ENCODE results near the gene KNSTRN. TPM values are rescaled to one million over a fixed set of nuclear protein-coding genes. Genes with fewer than 3 reads are reported as not detected.

Gene KNSTRN
- total RNA-seq, 1 donor from 2014 or later: 28.4 TPM

GRCh38 chr15:40339621-40339945 is 42.9 kb upstream of the KNSTRN start:
- DNase-seq (ENCODE audit: low spot score): no peak
- peaks cover 96% of the 10 kb centered on the region for H3K4me1 Mint-ChIP-seq (ENCODE audit: low read depth)
- H3K27ac Mint-ChIP-seq (ENCODE audit: unreplicated experiment): peak overlapping the region; percentile 100
- H3K9me3 Mint-ChIP-seq (ENCODE audit: low read depth): no peaks in the 10 kb centered on the region
- H3K36me3 Mint-ChIP-seq (ENCODE audit: low read depth): peaks cover 3% of the 10 kb centered on the region
- peak; percentile 75 for TF ChIP-seq CTCF (IDR thresholded peaks at IDR 0.05)
- peak overlapping the region; percentile 73 for H3K4me3 Mint-ChIP-seq (ENCODE audit: unreplicated experiment)
- no peaks in the 10 kb centered on the region for H3K27me3 Mint-ChIP-seq (ENCODE audit: low read depth)

DNA sequence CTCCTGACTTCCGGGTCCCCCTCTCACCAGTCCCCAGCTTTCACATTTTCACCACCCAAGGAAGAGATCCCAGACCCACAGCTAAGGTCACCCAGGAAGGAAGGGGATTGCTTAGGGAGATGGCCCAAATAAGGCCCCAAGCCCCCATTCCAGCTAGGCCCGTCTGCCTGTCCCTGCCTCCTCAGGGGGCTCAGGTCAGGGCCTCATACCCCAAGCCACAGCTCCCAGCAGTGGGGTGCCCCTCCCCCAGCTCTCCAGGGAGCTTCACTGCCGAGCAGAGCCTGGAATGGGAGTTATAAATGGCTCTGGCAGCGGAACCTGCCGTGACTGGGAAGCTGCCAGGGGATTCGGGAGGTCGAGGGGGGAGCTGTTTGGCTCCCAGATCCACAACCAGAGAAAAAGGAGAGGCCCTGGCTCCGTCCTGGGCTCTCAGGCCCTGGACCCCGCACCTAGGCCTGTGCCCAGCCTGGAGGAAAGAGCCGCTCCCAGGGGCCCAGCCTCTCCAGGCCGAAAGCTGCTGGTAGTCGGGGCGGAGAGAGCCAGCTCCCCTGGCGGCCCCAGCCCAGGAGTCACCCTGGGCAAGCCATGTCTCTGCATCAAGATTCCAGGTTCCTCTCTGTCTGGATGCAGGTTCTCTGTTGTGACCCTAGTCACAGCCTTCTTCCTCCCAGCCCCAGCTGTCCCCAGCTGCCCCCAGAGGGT is 42.3 kb upstream of the KNSTRN start:
- Mint-ChIP-seq H3K36me3 (ENCODE audit: low read depth) (peaks cover 3% of the 10 kb centered on the region), H3K27me3 (ENCODE audit: low read depth) (no peaks in the 10 kb centered on the region), H3K9me3 (ENCODE audit: low read depth) (no peaks in the 10 kb centered on the region), H3K27ac (ENCODE audit: unreplicated experiment) (peak overlapping the region; percentile 100), H3K4me3 (ENCODE audit: unreplicated experiment) (peak overlapping the region; percentile 73), H3K4me1 (ENCODE audit: low read depth) (peaks cover 92% of the 10 kb centered on the region)
- TF ChIP-seq CTCF (IDR thresholded peaks at IDR 0.05): peak; percentile 24
- DNase-seq (ENCODE audit: low spot score): no peak

DNA sequence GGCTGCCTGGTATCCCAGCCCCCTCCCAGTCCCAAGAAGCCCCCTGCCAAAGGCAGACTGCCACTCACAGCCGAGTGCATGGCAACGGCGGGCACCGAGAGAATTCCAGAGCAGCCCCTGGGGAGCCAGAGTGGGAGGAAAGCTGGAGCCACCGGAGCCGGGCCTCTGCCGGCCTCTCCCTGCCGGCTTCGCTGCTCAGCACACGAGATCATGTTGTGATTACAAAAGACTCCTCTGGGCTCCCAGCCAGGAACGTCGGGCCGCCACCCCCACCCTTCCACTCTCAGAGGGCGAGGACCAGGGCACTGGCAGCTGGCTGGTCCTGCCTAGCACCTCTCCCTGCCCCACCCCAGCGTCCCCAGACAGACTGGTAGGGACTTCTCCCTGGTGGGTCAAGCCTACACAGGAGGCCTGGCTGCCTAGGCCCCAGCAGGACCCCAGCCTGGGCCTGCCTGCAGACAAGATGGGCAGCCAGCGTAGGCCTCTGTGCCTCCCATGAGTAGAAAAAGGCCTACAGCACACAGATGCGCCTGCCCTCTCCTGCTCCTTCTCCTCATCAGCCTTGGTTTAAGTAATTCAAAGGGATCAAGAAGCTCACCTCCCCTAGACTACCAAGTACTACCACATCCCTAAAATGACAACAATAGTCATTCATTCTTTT is 41.7 kb upstream of the KNSTRN start, which contains the start of gene CCDC9B:
CCDC9B (minus strand) TSS at position 200 of the 661 bp plus-strand sequence; CDS start at position 80, 120 bp downstream.
- H3K27me3 Mint-ChIP-seq (ENCODE audit: low read depth): no peaks in the 10 kb centered on the region
- H3K4me1 Mint-ChIP-seq (ENCODE audit: low read depth): peaks cover 85% of the 10 kb centered on the region
- H3K36me3 Mint-ChIP-seq (ENCODE audit: low read depth): peaks cover 3% of the 10 kb centered on the region
- peak; percentile 97 for DNase-seq (ENCODE audit: low spot score)
- H3K27ac Mint-ChIP-seq (ENCODE audit: unreplicated experiment): peak within 1 kb of the TSS; percentile 100
- peak within 1 kb of the TSS; percentile 73 for H3K4me3 Mint-ChIP-seq (ENCODE audit: unreplicated experiment)
- TF ChIP-seq CTCF (IDR thresholded peaks at IDR 0.05): no peak
- no peaks in the 10 kb centered on the region for H3K9me3 Mint-ChIP-seq (ENCODE audit: low read depth)

GRCh38 chr15:40342416-40343320 is 39.9 kb upstream of the KNSTRN start:
- Mint-ChIP-seq H3K27me3 (ENCODE audit: low read depth) (no peaks in the 10 kb centered on the region), H3K27ac (ENCODE audit: unreplicated experiment) (peak overlapping the region; percentile 99), H3K9me3 (ENCODE audit: low read depth) (no peaks in the 10 kb centered on the region), H3K36me3 (ENCODE audit: low read depth) (peaks cover 1% of the 10 kb centered on the region), H3K4me3 (ENCODE audit: unreplicated experiment) (no peak overlapping the region), H3K4me1 (ENCODE audit: low read depth) (peaks cover 68% of the 10 kb centered on the region)
- no peak for DNase-seq (ENCODE audit: low spot score)
- TF ChIP-seq CTCF (IDR thresholded peaks at IDR 0.05): no peak

GRCh38 chr15:40343512-40343911 is 39.0 kb upstream of the KNSTRN start:
- TF ChIP-seq CTCF (IDR thresholded peaks at IDR 0.05): no peak
- DNase-seq (ENCODE audit: low spot score): no peak
- Mint-ChIP-seq H3K4me3 (ENCODE audit: unreplicated experiment) (peak overlapping the region; percentile 34), H3K4me1 (ENCODE audit: low read depth) (peaks cover 59% of the 10 kb centered on the region), H3K9me3 (ENCODE audit: low read depth) (no peaks in the 10 kb centered on the region), H3K36me3 (ENCODE audit: low read depth) (no peaks in the 10 kb centered on the region), H3K27me3 (ENCODE audit: low read depth) (no peaks in the 10 kb centered on the region), H3K27ac (ENCODE audit: unreplicated experiment) (peak overlapping the region; percentile 99)

All from chondrocyte (in vitro differentiated cells).